Esophagus muscularis mucosa (tissue), 3 donors: ENCODE data around the gene TGFB1I1.

Source experiments
- EP300 ChIP-seq: sonication (generic); formaldehyde crosslinking; IDR thresholded peaks from one replicate; pipeline ENCODE4 v1.6.1; 2017; ENCODE audit warnings: antibody characterized with exemption
- TF ChIP-seq, protein P1 (sequence below), 3 experiments: fragments of 200-600 bp in 2 of 3; fragments of 450-650 bp in 1 of 3; sonication (generic) in 2 of 3; IDR thresholded peaks; one replicate each; pipeline ENCODE4 v1.5.1; 2017 to 2019; ENCODE audit warnings: antibody characterized with exemption in 3 of 3, mild to moderate bottlenecking in 2 of 3, moderate library complexity in 1 of 3

GRCh38 chr16:31430380-31431052 lies 41.4 kb upstream of the TGFB1I1 start:
- TF ChIP-seq, protein P1, sequence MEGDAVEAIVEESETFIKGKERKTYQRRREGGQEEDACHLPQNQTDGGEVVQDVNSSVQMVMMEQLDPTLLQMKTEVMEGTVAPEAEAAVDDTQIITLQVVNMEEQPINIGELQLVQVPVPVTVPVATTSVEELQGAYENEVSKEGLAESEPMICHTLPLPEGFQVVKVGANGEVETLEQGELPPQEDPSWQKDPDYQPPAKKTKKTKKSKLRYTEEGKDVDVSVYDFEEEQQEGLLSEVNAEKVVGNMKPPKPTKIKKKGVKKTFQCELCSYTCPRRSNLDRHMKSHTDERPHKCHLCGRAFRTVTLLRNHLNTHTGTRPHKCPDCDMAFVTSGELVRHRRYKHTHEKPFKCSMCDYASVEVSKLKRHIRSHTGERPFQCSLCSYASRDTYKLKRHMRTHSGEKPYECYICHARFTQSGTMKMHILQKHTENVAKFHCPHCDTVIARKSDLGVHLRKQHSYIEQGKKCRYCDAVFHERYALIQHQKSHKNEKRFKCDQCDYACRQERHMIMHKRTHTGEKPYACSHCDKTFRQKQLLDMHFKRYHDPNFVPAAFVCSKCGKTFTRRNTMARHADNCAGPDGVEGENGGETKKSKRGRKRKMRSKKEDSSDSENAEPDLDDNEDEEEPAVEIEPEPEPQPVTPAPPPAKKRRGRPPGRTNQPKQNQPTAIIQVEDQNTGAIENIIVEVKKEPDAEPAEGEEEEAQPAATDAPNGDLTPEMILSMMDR (IDR thresholded peaks at IDR 0.05), result no peak
- no peak for TF ChIP-seq EP300
